Hepatocyte (in vitro differentiated cells): Measurements from ENCODE around the gene TAF1C. TPM values are rescaled to one million over a fixed set of nuclear protein-coding genes. Genes with fewer than 3 reads are reported as not detected.

ENCODE experiments used
- DNase-seq: peaks from one replicate; pipeline ENCODE4 v3.0.0-alpha.2; 2016; ENCODE audit warnings: low spot score
- H2AFZ ChIP-seq: fragments of 200-600 bp; sonication (generic); 2 replicates; pipeline ENCODE4 v1.6.0; 2016; ENCODE audit warnings: antibody characterized with exemption, mild to moderate bottlenecking
- H3K27ac ChIP-seq: fragments of 200-600 bp; sonication (generic); 2 replicates; pipeline ENCODE4 v1.5.1; 2016; ENCODE audit warnings: mild to moderate bottlenecking
- H3K27me3 ChIP-seq: fragments of 200-600 bp; sonication (generic); 2 replicates; pipeline ENCODE4 v1.6.1; 2016
- H3K36me3 ChIP-seq: fragments of 200-600 bp; sonication (generic); replicated peaks from 2 replicates; pipeline ENCODE4 v1.5.1; 2016; ENCODE audit warnings: low read depth; ENCODE audit not compliant: insufficient read depth
- H3K4me1 ChIP-seq: fragments of 200-600 bp; sonication (generic); 2 replicates; pipeline ENCODE4 v1.5.1; 2016; ENCODE audit warnings: mild to moderate bottlenecking, moderate library complexity; ENCODE audit not compliant: insufficient read depth
- H3K4me2 ChIP-seq: fragments of 200-600 bp; sonication (generic); 2 replicates; pipeline ENCODE4 v1.6.0; 2016
- H3K4me3 ChIP-seq: fragments of 200-600 bp; sonication (generic); 2 replicates; pipeline ENCODE4 v1.5.1; 2016; ENCODE audit warnings: mild to moderate bottlenecking
- H3K79me2 ChIP-seq: fragments of 200-600 bp; sonication (generic); 2 replicates; pipeline ENCODE4 v1.6.0; 2017; ENCODE audit warnings: mild to moderate bottlenecking
- H3K9me2 ChIP-seq: fragments of 200-600 bp; sonication (generic); replicated peaks from 2 replicates; pipeline ENCODE4 v1.6.0; 2017; ENCODE audit warnings: mild to moderate bottlenecking; ENCODE audit not compliant: insufficient read depth
- H3K9me3 ChIP-seq: fragments of 200-600 bp; sonication (generic); 2 replicates; pipeline ENCODE4 v1.5.1; 2016; ENCODE audit warnings: low read depth, mild to moderate bottlenecking
- H4K20me1 ChIP-seq: fragments of 200-600 bp; sonication (generic); 2 replicates; pipeline ENCODE4 v1.6.0; 2016; ENCODE audit warnings: mild to moderate bottlenecking; ENCODE audit not compliant: insufficient read depth, poor library complexity, severe bottlenecking
- EZH2 ChIP-seq: fragments of 200-600 bp; sonication (generic); IDR thresholded peaks from 2 replicates; pipeline ENCODE4 v1.6.1; 2016; ENCODE audit warnings: antibody characterized with exemption, mild to moderate bottlenecking, borderline replicate concordance
- EZH2phosphoT487 ChIP-seq: fragments of 200-600 bp; sonication (generic); IDR thresholded peaks from one replicate; pipeline ENCODE4 v1.6.1; 2018; ENCODE audit warnings: antibody characterized with exemption, mild to moderate bottlenecking, low read depth, moderate library complexity; ENCODE audit not compliant: unreplicated experiment, severe bottlenecking
- WGBS: methylation state at CpG from one replicate; pipeline ENCODE4 v1.1.6; 2016; ENCODE audit warnings: low lambda C conversion rate; ENCODE audit errors: missing lambda C conversion rate; 5-methylcytosine and 5-hydroxymethylcytosine counted together
- polyA plus RNA-seq: library from polyadenylated mRNA; unstranded; fragments of >200 nt; fragmentation: Nextera tagmentation; extraction: Ambion mirVana; gene quantifications from 2 replicates; pipeline ENCODE4 v1.2.1, GENCODE V29; 2016
- total RNA-seq: library from RNA; depleted of rRNA; stranded (reverse); fragments of >200 nt; gene quantifications from 2 replicates; pipeline ENCODE4 v1.2.3, GENCODE V29; 2014
- TF ChIP-seq, protein P1 (sequence below): fragments of 200-600 bp; sonication (generic); IDR thresholded peaks from 2 replicates; pipeline ENCODE4 v1.5.1; 2016; ENCODE audit warnings: antibody characterized with exemption, mild to moderate bottlenecking; ENCODE audit not compliant: poor library complexity

TAF1C gene
- total and polyA plus RNA-seq, 2 experiments from 2014 or later: 30.2 to 39.2 TPM

DNA sequence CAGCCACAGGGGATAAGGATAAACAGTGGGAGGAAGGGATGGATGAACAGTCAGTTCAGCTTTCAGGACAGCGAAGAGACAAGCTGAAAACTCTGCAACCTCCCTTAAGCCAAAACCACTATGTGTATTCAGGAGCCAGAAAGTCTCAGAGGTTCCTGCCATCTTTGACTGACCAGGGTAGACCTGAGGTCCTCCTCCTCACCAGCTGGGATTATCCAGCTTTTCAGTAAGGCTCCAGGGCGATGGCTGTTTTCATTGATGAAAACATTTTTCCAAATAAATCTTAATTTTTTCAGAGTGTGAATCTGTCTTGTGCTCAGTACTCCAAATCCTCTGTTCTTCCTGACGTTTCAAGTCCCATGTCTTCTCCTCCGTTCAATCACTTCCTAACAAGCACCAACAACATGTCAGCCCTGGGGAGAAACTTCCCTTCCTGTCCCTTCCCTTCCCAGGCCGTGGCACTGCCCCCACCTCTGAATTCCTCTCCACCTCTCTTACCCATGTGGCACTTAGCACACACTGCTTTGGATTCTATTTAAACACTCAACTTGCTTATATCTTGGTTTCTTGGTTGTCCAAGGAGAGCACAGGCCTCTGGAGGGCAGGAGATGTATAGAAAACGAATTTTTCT, 47.1 kb downstream of the TAF1C start:
- H3K79me2 ChIP-seq: peaks cover 94% of the 10 kb centered on the region
- H3K4me2 ChIP-seq: peak overlapping the region; percentile 32
- no peak for DNase-seq
- no peaks in the 10 kb centered on the region for H3K9me2 ChIP-seq
- H3K27me3 ChIP-seq: no peaks in the 10 kb centered on the region
- no peaks in the 10 kb centered on the region for H3K9me3 ChIP-seq
- peaks cover 3% of the 10 kb centered on the region for H4K20me1 ChIP-seq
- no peak overlapping the region for H3K4me3 ChIP-seq
- H3K4me1 ChIP-seq: peaks cover 19% of the 10 kb centered on the region
- TF ChIP-seq, protein P1, sequence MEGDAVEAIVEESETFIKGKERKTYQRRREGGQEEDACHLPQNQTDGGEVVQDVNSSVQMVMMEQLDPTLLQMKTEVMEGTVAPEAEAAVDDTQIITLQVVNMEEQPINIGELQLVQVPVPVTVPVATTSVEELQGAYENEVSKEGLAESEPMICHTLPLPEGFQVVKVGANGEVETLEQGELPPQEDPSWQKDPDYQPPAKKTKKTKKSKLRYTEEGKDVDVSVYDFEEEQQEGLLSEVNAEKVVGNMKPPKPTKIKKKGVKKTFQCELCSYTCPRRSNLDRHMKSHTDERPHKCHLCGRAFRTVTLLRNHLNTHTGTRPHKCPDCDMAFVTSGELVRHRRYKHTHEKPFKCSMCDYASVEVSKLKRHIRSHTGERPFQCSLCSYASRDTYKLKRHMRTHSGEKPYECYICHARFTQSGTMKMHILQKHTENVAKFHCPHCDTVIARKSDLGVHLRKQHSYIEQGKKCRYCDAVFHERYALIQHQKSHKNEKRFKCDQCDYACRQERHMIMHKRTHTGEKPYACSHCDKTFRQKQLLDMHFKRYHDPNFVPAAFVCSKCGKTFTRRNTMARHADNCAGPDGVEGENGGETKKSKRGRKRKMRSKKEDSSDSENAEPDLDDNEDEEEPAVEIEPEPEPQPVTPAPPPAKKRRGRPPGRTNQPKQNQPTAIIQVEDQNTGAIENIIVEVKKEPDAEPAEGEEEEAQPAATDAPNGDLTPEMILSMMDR: no peak
- no peak for TF ChIP-seq EZH2phosphoT487
- no peak for TF ChIP-seq EZH2
- no peak overlapping the region for H2AFZ ChIP-seq
- 83% methylated on average over 6 of the region's 6 CpGs for WGBS
- peak overlapping the region; percentile 90 for H3K27ac ChIP-seq
- no peaks in the 10 kb centered on the region for H3K36me3 ChIP-seq

DNA sequence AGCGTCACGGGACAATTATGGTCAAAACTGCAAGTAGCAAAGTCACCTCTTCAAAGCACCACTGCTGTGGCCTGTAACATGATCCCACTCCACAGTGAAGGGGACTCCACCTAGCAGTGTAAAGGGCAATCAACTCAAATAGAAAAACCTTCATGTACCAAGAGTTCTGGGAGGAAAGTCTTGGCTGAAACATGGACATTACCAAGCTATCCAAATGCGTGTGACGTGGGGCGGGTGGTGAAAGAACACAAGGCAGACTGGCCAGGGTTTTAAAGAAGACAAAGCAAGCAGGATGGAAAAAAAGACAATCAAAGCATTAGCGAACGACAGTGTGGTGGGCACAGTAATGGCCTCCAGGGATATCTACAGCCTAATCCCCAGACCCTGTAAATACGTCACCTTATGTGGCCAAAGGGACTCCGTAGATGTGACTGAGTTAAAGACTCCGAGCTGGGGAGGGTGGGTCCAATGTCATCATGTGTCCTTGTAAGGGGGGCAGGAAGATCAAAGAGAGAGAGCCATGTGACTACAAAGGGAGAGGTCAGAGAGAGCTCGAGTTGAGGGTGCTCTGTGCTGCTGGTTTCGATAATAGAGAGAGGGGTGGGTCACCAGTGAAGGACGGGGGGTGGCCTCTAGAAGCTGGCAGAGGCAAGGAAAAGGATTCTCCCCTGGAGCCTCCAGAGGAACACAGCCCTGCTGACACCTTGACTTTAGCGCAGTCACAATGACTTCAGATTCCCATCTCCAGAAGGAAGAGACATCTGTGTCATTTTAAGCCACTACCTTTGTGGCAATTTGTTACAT, 47.8 kb downstream of the TAF1C start:
- Histone ChIP-seq H3K79me2 (peaks cover 94% of the 10 kb centered on the region), H3K9me2 (no peaks in the 10 kb centered on the region), H3K36me3 (no peaks in the 10 kb centered on the region), H3K4me1 (peaks cover 18% of the 10 kb centered on the region), H4K20me1 (peaks cover 3% of the 10 kb centered on the region), H3K4me3 (no peak overlapping the region), H3K27me3 (no peaks in the 10 kb centered on the region), H3K9me3 (no peaks in the 10 kb centered on the region), H3K27ac (peak overlapping the region; percentile 90), H2AFZ (no peak overlapping the region), H3K4me2 (peak overlapping the region; percentile 32)
- peak; percentile 67 for DNase-seq
- WGBS: 38% methylated on average over 14 of the region's 14 CpGs
- TF ChIP-seq, protein P1: no peak
- no peak for TF ChIP-seq EZH2
- no peak for TF ChIP-seq EZH2phosphoT487

DNA sequence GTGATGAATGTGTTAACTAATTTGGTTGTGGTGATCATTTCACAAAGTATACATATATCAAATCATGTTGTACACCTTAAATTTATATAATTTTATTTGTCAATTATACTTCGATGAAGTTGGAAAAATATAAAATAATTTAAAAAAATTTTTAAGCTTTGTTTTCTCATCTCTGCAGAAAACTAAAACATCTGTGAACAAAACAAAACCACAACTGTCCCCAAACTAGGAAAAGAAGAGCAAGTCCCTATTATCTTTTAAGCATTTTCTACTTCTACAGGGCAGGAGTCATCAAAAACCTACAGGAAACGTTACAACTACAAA, 48.4 kb downstream of the TAF1C start:
- Histone ChIP-seq H3K4me3 (no peak overlapping the region), H3K27ac (peak overlapping the region; percentile 90), H3K4me1 (peaks cover 13% of the 10 kb centered on the region), H3K36me3 (no peaks in the 10 kb centered on the region), H3K79me2 (peaks cover 93% of the 10 kb centered on the region), H3K9me3 (no peaks in the 10 kb centered on the region), H2AFZ (no peak overlapping the region), H3K4me2 (peak overlapping the region; percentile 32), H3K27me3 (no peaks in the 10 kb centered on the region), H4K20me1 (peaks cover 3% of the 10 kb centered on the region), H3K9me2 (no peaks in the 10 kb centered on the region)
- 55% methylated on average over 2 of the region's 2 CpGs for WGBS
- DNase-seq: no peak
- TF ChIP-seq, protein P1: no peak
- no peak for TF ChIP-seq EZH2
- TF ChIP-seq EZH2phosphoT487: no peak
